Muscle of leg (tissue), 11 donors: Measurements from ENCODE around the gene CCR3. TPM values are rescaled to one million over a fixed set of nuclear protein-coding genes. Genes with fewer than 3 reads are reported as not detected.

Experiments
- DNase-seq: peaks from one replicate; pipeline ENCODE4 v3.0.0; 2013
- H3K27ac ChIP-seq: one replicate; pipeline ENCODE4 v1.5.1; 2013; ENCODE audit warnings: mild to moderate bottlenecking, low read length, control low read depth
- H3K27me3 ChIP-seq: one replicate; pipeline ENCODE4 v1.6.1; 2013; ENCODE audit warnings: low read length; ENCODE audit not compliant: control insufficient read depth, insufficient read depth
- H3K36me3 ChIP-seq: one replicate; pipeline ENCODE4 v1.6.1; 2013; ENCODE audit warnings: low read length; ENCODE audit not compliant: control insufficient read depth, insufficient read depth
- H3K4me1 ChIP-seq: one replicate; pipeline ENCODE4 v1.6.1; 2013; ENCODE audit warnings: low read length; ENCODE audit not compliant: control insufficient read depth, insufficient read depth
- H3K4me3 ChIP-seq: one replicate; pipeline ENCODE4 v1.5.1; 2013; ENCODE audit warnings: low read length, control low read depth
- H3K9me3 ChIP-seq: replicated peaks from 2 replicates; pipeline ENCODE4 v1.6.1; 2013; ENCODE audit warnings: low read depth, low read length; ENCODE audit not compliant: control insufficient read depth
- WGBS: methylation state at CpG from one replicate; pipeline ENCODE4 v1.1.5; 2013; ENCODE audit warnings: missing lambda C conversion rate; ENCODE audit not compliant: insufficient coverage; 5-methylcytosine and 5-hydroxymethylcytosine counted together
- polyA plus RNA-seq, 8 donors: library from polyadenylated mRNA; unstranded; fragments of 120-200 nt; gene quantifications; one replicate each; pipeline versions ENCODE4 v1.2.1 to v1.2.3, GENCODE V29; 2013; ENCODE audit warnings: inconsistent platforms in 1 of 8, low replicate concordance in 1 of 8; ENCODE audit not compliant: insufficient read length in 8 of 8, insufficient read depth in 1 of 8
- total RNA-seq: library from RNA; stranded (reverse); fragments of 120-200 nt; gene quantifications from one replicate; pipeline ENCODE4 v1.2.4, GENCODE V29; 2013

Gene CCR3
- total and polyA plus RNA-seq, 9 donors = not detected

DNA sequence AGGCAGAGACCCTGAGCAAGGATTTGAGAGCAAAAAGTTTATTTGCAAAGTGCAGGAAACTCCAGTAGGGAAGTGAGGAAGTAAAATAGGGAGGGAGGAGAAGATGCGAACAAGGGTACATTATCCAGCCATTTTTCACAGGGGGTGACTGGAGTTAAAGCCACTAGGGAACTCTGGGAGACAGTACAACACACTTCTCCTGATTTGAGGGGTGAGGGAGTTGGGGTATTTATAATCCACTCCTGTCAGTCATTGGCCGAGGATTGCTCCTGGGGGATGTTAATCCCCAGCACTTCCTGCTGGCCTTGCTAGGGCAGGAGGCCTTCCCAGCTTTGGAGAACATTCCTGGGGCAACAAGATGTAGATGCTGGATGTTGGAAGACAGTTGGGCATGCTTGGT lies 28.2 kb downstream of the CCR3 start:
- 86% methylated on average over 1 of the region's 2 CpGs for WGBS
- Histone ChIP-seq H3K4me1 (no peaks in the 10 kb centered on the region), H3K36me3 (no peaks in the 10 kb centered on the region), H3K4me3 (no peak overlapping the region), H3K27me3 (no peaks in the 10 kb centered on the region), H3K9me3 (no peaks in the 10 kb centered on the region), H3K27ac (no peak overlapping the region)
- DNase-seq = no peak

DNA sequence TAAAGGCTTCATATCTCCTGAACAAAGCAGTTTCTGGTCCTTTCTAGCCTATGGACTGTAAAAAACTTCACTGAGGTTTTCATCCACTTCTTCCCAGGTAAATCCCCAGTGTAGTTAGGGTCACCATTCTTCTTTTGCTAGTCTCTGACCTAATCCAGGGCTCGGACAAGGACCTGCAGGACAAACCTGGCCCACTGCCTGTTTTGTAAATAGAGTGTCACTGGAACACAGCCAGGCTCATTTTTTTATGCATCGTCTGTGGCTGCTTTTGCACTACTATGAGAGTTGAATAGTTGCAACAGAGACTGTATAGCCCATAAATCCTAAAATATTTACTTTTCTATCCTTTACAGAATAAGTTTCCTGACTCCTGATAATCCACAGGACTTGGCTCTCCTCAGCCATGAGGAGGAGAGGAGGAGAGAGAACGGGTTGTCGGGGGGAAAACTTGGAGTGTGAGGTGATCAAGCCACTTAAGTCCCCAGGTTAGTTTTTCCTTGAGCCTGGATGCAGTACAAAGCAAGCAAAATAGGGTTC lies 29.0 kb downstream of the CCR3 start:
- H3K27ac ChIP-seq = no peak overlapping the region
- H3K27me3 ChIP-seq = no peaks in the 10 kb centered on the region
- DNase-seq = peak; percentile 32
- H3K9me3 ChIP-seq = no peaks in the 10 kb centered on the region
- WGBS = no CpG with 5 or more reads among the region's 4 CpGs
- H3K4me3 ChIP-seq = no peak overlapping the region
- no peaks in the 10 kb centered on the region for H3K36me3 ChIP-seq
- no peaks in the 10 kb centered on the region for H3K4me1 ChIP-seq

DNA sequence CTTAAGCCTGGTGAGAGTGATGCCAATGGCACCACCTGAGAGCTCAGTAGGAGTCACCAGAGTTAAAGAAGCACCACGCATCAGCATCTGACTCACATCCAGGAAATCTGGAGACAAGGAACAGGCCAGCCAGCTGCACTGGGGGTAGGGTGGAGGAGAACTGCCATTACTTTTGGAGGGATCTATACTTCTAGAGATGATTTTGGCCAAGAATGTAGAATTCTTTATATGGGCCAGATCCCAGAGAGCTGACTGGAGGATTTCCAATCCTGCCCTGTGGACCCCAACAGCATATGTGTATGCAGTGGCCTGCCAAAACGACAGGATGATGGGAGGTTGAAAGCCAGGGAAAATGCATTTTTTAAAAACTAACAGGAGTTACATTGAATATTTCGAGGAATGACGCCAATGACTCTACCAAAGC lies 29.8 kb downstream of the CCR3 start:
- WGBS = no CpG with 5 or more reads among the region's 4 CpGs
- Histone ChIP-seq H3K36me3 (no peaks in the 10 kb centered on the region), H3K27me3 (no peaks in the 10 kb centered on the region), H3K4me1 (no peaks in the 10 kb centered on the region), H3K4me3 (no peak overlapping the region), H3K9me3 (no peaks in the 10 kb centered on the region), H3K27ac (no peak overlapping the region)
- peak; percentile 74 for DNase-seq

DNA sequence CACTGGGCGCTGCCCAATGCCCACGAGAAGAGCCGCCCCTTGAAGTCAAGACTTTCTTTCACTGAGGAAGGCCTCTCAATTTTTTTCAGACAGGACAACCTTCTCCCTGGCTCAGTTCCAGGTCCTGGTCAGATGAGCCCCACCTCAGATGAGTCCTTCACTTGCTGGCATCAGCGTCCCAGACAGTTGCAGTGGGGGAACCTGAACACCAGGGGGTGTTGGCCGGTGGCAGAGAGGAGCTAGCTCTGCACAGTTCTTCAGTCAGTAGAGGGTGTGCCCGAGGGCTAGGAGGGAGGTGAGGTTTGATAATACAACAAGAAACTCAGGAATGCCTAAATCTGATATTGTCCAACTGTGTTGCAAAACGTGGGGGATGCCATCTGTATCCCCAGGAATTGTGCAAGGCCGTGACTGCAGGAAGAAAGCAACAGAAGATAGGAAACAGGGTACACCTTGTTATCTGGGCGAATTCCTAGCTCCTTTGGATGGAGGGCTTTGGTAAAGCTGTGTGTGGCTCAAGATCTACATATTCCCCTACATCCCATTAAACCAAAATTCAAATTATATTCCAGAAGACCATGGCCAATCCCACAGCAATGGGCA lies 34.3 kb downstream of the CCR3 start:
- peaks cover 8% of the 10 kb centered on the region for H3K9me3 ChIP-seq
- no peaks in the 10 kb centered on the region for H3K4me1 ChIP-seq
- 52% methylated on average over 7 of the region's 9 CpGs for WGBS
- no peaks in the 10 kb centered on the region for H3K36me3 ChIP-seq
- H3K4me3 ChIP-seq = no peak overlapping the region
- H3K27ac ChIP-seq = no peak overlapping the region
- peak; percentile 16 for DNase-seq
- no peaks in the 10 kb centered on the region for H3K27me3 ChIP-seq

DNA sequence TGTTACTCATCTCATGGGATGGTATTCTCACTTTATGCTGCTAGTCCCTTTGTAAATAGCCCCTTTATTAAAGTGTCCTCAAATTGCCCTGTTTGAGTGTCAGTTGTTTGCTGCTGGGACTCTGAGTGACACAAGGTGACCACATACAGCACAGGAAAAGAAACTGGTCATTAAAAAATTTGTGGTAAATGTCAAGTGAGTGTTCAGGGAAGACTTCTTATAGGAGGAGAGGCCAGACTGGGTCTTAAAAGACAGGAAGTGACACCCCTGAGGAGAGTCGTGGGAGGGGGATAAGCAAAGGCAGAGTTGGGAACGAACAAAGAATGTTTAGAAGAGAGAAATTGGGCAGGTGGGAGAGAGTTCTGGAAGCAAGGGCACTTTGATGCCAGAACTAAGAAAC lies 35.2 kb downstream of the CCR3 start:
- DNase-seq = no peak
- 39% methylated on average over 2 of the region's 2 CpGs for WGBS
- Histone ChIP-seq H3K27ac (no peak overlapping the region), H3K4me1 (no peaks in the 10 kb centered on the region), H3K9me3 (peaks cover 8% of the 10 kb centered on the region), H3K36me3 (no peaks in the 10 kb centered on the region), H3K4me3 (no peak overlapping the region), H3K27me3 (no peaks in the 10 kb centered on the region)

GRCh38 chr3:46278816-46279672 lies 36.8 kb downstream of the CCR3 start:
- WGBS = 100% methylated on average over 1 of the region's 3 CpGs
- no peak overlapping the region for H3K27ac ChIP-seq
- DNase-seq = no peak
- no peak overlapping the region for H3K4me3 ChIP-seq
- no peaks in the 10 kb centered on the region for H3K36me3 ChIP-seq
- peaks cover 8% of the 10 kb centered on the region for H3K9me3 ChIP-seq
- H3K27me3 ChIP-seq = no peaks in the 10 kb centered on the region
- H3K4me1 ChIP-seq = no peaks in the 10 kb centered on the region

DNA sequence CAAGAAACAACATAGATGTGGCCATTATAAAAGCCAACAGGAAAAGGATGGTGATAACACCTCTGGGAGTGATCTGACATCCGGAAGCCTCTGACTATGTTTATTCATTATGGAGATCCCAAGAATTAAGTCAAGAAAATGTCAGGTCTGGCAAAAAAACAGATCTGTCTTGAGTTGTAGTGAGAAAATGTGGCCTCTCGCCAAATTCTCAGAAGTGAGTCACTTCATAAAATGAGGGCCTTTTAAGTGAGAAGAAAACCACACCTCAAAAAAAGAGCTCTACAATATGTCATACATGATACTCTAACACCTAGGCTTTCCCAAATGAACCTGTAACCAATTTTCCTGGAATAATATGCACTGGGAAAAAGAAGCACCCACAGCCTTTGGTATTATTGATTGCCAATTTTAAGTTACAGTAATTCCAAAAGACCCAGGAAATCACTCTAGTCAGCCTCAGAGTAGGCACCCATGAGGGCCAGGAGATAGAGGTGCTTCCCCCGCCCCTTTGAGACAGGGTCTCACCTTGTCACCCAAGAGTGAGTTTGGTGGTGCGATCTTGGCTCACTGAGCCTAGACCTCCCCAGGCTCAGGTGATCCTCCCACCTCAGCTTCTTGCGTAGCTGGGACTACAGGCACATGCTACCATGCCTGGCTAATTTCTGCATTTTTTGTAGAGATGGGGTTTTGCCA lies 38.0 kb downstream of the CCR3 start:
- H3K9me3 ChIP-seq = peaks cover 8% of the 10 kb centered on the region
- H3K36me3 ChIP-seq = no peaks in the 10 kb centered on the region
- no peaks in the 10 kb centered on the region for H3K4me1 ChIP-seq
- DNase-seq = no peak
- H3K4me3 ChIP-seq = no peak overlapping the region
- no peaks in the 10 kb centered on the region for H3K27me3 ChIP-seq
- no peak overlapping the region for H3K27ac ChIP-seq
- 80% methylated on average over 1 of the region's 5 CpGs for WGBS

- peaks cover 8% of the 10 kb centered on the region for H3K9me3 ChIP-seq
- DNase-seq = no peak
- no peak overlapping the region for H3K4me3 ChIP-seq
- no peak overlapping the region for H3K27ac ChIP-seq
- H3K27me3 ChIP-seq = no peaks in the 10 kb centered on the region
- WGBS = no CpG with 5 or more reads among the region's 1 CpG
- no peaks in the 10 kb centered on the region for H3K4me1 ChIP-seq
- H3K36me3 ChIP-seq = no peaks in the 10 kb centered on the region
These were observed 39.3 kb downstream of the CCR3 start for GRCh38 chr3:46281551-46281950.

DNA sequence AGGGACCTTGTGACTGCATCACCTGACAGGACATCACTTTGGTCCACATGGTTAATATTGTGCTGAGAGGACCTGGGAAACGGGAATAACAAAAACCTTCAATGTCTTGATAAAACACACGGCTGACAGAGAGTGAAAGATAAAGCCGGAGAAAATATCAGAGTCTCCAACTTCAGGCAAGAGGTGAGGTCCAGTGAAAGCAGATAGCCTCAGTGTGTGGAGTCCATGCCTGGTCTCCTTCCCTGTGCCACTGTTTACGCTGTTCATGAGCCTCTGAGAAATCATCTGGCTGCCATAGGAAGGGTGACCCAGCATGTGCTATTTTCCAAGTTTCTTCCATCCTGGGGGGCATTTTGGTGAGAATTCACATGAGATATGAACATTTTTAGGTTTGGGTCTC lies 39.8 kb downstream of the CCR3 start:
- no peaks in the 10 kb centered on the region for H3K36me3 ChIP-seq
- WGBS = 84% methylated on average over 4 of the region's 4 CpGs
- no peak overlapping the region for H3K4me3 ChIP-seq
- DNase-seq = no peak
- no peaks in the 10 kb centered on the region for H3K4me1 ChIP-seq
- no peak overlapping the region for H3K27ac ChIP-seq
- H3K9me3 ChIP-seq = peaks cover 8% of the 10 kb centered on the region
- no peaks in the 10 kb centered on the region for H3K27me3 ChIP-seq

GRCh38 chr3:46282696-46283095 lies 40.4 kb downstream of the CCR3 start:
- no peak overlapping the region for H3K27ac ChIP-seq
- WGBS = no CpG with 5 or more reads among the region's 2 CpGs

More at GRCh38 chr3:46282696-46283095, 40.4 kb downstream of the CCR3 start:
- Histone ChIP-seq H3K36me3 (no peaks in the 10 kb centered on the region), H3K27me3 (no peaks in the 10 kb centered on the region), H3K4me3 (no peak overlapping the region), H3K9me3 (peaks cover 8% of the 10 kb centered on the region), H3K4me1 (no peaks in the 10 kb centered on the region)
- DNase-seq = no peak
